ENCODE results near the gene DMPK.
A peak's percentile ranks its signal among the peaks of the same experiment; 100 is the strongest.

The DMPK gene

GRCh38 chr19:45780146-45780447 lies 2.2 kb downstream of the DMPK start:
- DNase-seq (ENCODE audit: low read depth): no peak
- TF ChIP-seq CTCF (conservative IDR thresholded peaks at IDR 0.05; ENCODE audit: low read depth, low read length): no peak
- H3K4me3 ChIP-seq (ENCODE audit: low read depth, low read length): no peak overlapping the region

GRCh38 chr19:45779231-45780145 lies 2.8 kb downstream of the DMPK start:
- H3K4me3 ChIP-seq (ENCODE audit: low read depth, low read length): no peak overlapping the region
- peak; percentile 52 for DNase-seq (ENCODE audit: low read depth)
- peak; percentile 58 for TF ChIP-seq CTCF (conservative IDR thresholded peaks at IDR 0.05; ENCODE audit: low read depth, low read length)

GRCh38 chr19:45778010-45778661 lies 4.2 kb downstream of the DMPK start:
- TF ChIP-seq CTCF (conservative IDR thresholded peaks at IDR 0.05; ENCODE audit: low read depth, low read length): no peak
- no peak overlapping the region for H3K4me3 ChIP-seq (ENCODE audit: low read depth, low read length)
- DNase-seq (ENCODE audit: low read depth): no peak

- TF ChIP-seq CTCF (conservative IDR thresholded peaks at IDR 0.05; ENCODE audit: low read depth, low read length): no peak
- H3K4me3 ChIP-seq (ENCODE audit: low read depth, low read length): no peak overlapping the region
- DNase-seq (ENCODE audit: low read depth): no peak
These were observed 4.8 kb downstream of the DMPK start for GRCh38 chr19:45777395-45777961.

- no peak for DNase-seq (ENCODE audit: low read depth)
- TF ChIP-seq CTCF (conservative IDR thresholded peaks at IDR 0.05; ENCODE audit: low read depth, low read length): no peak
- H3K4me3 ChIP-seq (ENCODE audit: low read depth, low read length): no peak overlapping the region
These were observed 7.5 kb downstream of the DMPK start for GRCh38 chr19:45774765-45775164.

GRCh38 chr19:45773384-45773783 lies 8.9 kb downstream of the DMPK start:
- H3K4me3 ChIP-seq (ENCODE audit: low read depth, low read length): no peak overlapping the region
- TF ChIP-seq CTCF (conservative IDR thresholded peaks at IDR 0.05; ENCODE audit: low read depth, low read length): no peak
- DNase-seq (ENCODE audit: low read depth): no peak

Measured in choroid plexus epithelial cell (primary cell).